ENCODE data around the gene TRA2B. TPM values are rescaled to one million over a fixed set of nuclear protein-coding genes. Genes with fewer than 3 reads are reported as not detected.
"Not testable (repeated sequence)": the region's sequence is repeated elsewhere in the genome, so short reads cannot be mapped to it uniquely, and the experiment has no call there.

The TRA2B gene
- total RNA-seq, 3 donors from 2014 or later = 77.0 to 121 (median 92.0) TPM

DNA sequence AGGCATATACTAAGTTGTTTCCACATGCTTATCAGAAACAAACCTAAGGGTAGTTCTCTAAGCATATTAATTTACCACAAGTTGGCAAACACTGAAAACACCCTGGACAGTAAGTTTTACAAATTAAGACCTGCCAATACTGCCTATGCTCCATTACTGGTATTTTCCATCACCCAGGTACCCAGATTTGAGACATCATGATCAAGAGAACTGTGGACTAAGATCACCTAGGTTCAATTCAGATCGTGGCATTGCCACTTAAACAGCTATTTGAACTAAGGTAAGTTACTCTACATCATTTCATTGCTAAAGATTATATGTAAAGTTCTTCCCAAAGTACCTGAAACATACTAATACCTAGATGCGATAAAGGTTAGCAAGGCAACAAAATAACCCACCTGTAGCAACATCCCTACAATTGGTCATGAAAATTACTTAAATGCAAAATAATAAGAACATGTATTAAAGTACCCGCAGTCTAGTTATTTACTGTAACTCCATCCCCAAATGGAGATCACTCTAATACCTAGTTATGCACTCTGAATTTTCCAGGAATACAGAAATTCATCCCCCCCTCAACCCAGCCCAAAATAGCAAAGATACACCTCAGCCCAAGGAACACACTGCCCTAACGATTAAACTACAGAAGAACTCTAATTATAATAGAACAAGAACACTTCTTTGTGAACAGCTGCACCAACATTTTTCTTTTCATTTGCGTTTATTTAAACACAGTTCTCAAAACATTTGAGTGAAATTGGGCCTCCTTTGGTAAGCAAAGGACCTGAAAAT lies 21.6 kb downstream of the TRA2B start:
- DNase-seq (no peak), ATAC-seq (no peak)
- intact Hi-C loops (cut with DNase I, micrococcal nuclease) = no loop called here

GRCh38 chr3:185915642-185916041 lies 22.2 kb downstream of the TRA2B start:
- DNase-seq (no peak), ATAC-seq (no peak)
- Histone ChIP-seq H3K36me3 (ENCODE audit: low read depth) (no peaks in the 10 kb centered on the region), H3K4me3 (no peak overlapping the region), H3K4me1 (ENCODE audit: low read depth) (no peaks in the 10 kb centered on the region), H3K9me3 (no peaks in the 10 kb centered on the region)
- TF ChIP-seq CTCF (IDR thresholded peaks at IDR 0.05) = no peak
- intact Hi-C loops (cut with DNase I, micrococcal nuclease) = no loop called here

More for the DNA sequence above, 21.6 kb downstream of the TRA2B start:
- no peak for TF ChIP-seq CTCF (IDR thresholded peaks at IDR 0.05)
- Histone ChIP-seq H3K4me1 (ENCODE audit: low read depth) (no peaks in the 10 kb centered on the region), H3K36me3 (ENCODE audit: low read depth) (no peaks in the 10 kb centered on the region), H3K4me3 (no peak overlapping the region), H3K9me3 (no peaks in the 10 kb centered on the region)

DNA sequence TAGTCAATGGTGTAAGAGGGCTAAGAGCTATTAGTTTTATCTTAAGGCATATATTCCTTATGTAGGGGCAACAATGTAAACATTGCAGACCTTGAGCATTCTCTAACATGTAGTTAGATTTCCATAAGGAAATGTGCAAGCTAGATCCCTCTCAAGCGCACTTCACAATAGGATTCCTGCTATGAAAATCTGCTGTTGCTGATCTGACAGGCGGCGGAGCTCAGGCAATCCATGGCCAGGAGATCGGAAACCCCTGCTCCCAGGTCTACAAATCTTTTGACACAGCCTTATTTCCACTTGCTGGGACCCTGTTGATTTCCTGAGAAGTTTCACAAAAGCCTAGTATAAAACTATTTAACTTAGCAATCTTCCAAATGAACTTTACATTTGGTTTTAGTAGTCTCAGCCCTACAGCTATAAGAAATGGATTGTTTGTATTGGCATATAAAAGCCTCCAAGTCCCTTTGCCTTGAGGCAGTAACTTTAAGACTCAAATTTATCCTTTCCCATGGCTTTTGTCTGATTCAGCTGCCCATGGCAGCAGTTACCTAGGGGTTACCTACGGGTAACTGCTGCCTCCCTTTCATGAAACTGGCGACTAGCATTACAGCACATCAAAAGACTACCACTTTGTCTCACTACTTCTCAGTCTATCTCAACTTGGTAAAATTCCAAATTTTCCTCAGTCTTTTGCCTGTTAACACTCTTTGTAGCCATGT lies 22.7 kb downstream of the TRA2B start:
- Histone ChIP-seq H3K36me3 (ENCODE audit: low read depth) (no peaks in the 10 kb centered on the region), H3K4me1 (ENCODE audit: low read depth) (no peaks in the 10 kb centered on the region), H3K4me3 (no peak overlapping the region), H3K9me3 (no peaks in the 10 kb centered on the region)
- DNase-seq (no peak), ATAC-seq (no peak)
- TF ChIP-seq CTCF (IDR thresholded peaks at IDR 0.05) = no peak
- intact Hi-C loops (cut with DNase I, micrococcal nuclease) = no loop called here

DNA sequence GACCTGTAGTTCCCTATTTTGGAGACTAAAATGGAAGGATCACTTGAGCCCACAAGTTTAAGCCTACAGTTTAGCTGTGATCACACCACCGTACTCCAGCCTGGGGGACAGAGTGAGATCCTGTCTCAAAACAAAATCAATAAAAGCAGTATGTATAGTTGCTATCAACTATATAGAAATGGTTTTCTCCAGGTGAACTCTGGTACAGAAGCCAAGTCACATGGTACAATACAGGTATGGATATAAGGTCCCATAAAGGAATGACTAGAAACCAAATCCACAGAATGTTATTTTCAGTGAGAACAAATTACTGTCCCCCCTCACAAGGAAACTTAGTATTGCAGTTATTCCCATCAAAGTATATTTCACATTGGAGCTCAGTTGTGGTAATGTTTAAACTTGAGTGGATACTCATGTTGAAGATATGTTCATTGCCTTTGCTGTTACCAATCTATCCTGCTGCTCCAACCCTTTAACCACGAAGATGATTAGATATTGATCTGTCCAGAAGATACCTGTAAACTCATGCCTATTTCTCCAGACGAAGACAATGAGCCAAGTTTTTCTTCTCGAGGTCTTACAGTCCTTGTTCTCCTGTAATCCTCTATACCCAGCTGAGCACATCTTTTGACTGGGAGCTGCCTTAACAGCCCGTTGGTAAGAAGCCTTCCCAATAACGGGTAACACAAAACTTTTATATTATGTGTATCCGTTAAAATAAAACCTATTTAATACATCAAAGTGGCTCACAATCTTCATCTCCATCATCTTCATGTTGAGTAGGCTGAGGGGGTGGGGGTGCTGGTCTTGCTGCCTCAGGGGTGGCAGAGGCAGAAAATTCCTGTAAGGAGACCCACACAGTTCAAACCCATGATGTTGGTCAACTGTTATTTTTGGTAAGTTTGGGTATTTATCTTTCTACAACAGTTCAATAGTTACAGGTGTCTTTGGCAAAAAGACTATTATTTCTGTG lies 24.6 kb downstream of the TRA2B start:
- Histone ChIP-seq H3K4me1 (ENCODE audit: low read depth) (no peaks in the 10 kb centered on the region), H3K36me3 (ENCODE audit: low read depth) (no peaks in the 10 kb centered on the region), H3K9me3 (no peaks in the 10 kb centered on the region), H3K4me3 (no peak overlapping the region)
- DNase-seq (no peak), ATAC-seq (peak; percentile 24)
- intact Hi-C loops (cut with DNase I, micrococcal nuclease) = no loop called here
- TF ChIP-seq CTCF (IDR thresholded peaks at IDR 0.05) = no peak

- Histone ChIP-seq H3K36me3 (ENCODE audit: low read depth) (no peaks in the 10 kb centered on the region), H3K9me3 (no peaks in the 10 kb centered on the region), H3K4me3 (no peak overlapping the region), H3K4me1 (ENCODE audit: low read depth) (no peaks in the 10 kb centered on the region)
- no peak for ATAC-seq
- intact Hi-C loops (cut with DNase I, micrococcal nuclease) = no loop called here
- DNase-seq = no peak
- TF ChIP-seq CTCF (IDR thresholded peaks at IDR 0.05) = no peak
Observed at GRCh38 chr3:185912512-185912911, 25.3 kb downstream of the TRA2B start.

DNA sequence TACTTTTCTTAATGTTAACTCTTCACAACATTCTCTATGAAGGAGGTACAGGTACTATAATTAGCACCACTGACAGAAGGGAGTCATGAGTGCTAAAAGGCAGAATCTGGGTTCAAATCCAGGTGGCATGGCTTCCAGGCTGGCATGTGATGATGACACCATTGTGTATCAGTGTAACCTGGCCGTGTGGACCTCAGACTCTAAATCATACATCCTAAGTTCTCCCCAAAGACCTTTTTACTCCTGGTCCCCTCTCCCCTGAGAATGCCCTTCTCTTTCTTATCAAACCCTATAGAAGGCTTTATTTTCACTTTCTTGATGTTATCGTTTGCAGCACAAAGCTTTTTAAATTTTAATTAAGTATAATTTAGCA lies 26.8 kb downstream of the TRA2B start:
- DNase-seq; ATAC-seq; intact Hi-C loops (cut with DNase I, micrococcal nuclease); H3K36me3 ChIP-seq (ENCODE audit: low read depth); H3K4me1 ChIP-seq (ENCODE audit: low read depth); H3K4me3 ChIP-seq; H3K9me3 ChIP-seq: not testable (repeated sequence)

- intact Hi-C loops (cut with DNase I, micrococcal nuclease); H3K4me3 ChIP-seq; H3K4me1 ChIP-seq (ENCODE audit: low read depth); DNase-seq; H3K9me3 ChIP-seq; H3K36me3 ChIP-seq (ENCODE audit: low read depth): not testable (repeated sequence)
- peak; percentile 27 for ATAC-seq
Observed at GRCh38 chr3:185910322-185911075, 27.3 kb downstream of the TRA2B start.

GRCh38 chr3:185909913-185910312 lies 27.9 kb downstream of the TRA2B start:
- intact Hi-C loops (cut with DNase I, micrococcal nuclease) = not testable (repeated sequence)

More at GRCh38 chr3:185909913-185910312, 27.9 kb downstream of the TRA2B start:
- DNase-seq; H3K36me3 ChIP-seq (ENCODE audit: low read depth); H3K4me1 ChIP-seq (ENCODE audit: low read depth); H3K4me3 ChIP-seq; ATAC-seq; H3K9me3 ChIP-seq: not testable (repeated sequence)

Data from mucosa of descending colon (tissue), 3 donors.